HG03064 (cell line): ENCODE data around the gene CRIM1.

Experiments used
- ATAC-seq: cut with Tn5 transposase; IDR thresholded peaks from one replicate; pipeline ENCODE4 v1.9.1; 2021; ENCODE audit warnings: low read depth; ENCODE audit not compliant: unreplicated experiment

Gene CRIM1

GRCh38 chr2:36371070-36371874, 15.7 kb downstream of the CRIM1 start:
- no peak for ATAC-seq

GRCh38 chr2:36371928-36372391, 16.4 kb downstream of the CRIM1 start:
- ATAC-seq, result no peak

GRCh38 chr2:36373149-36373926, 17.8 kb downstream of the CRIM1 start:
- ATAC-seq, result no peak

GRCh38 chr2:36374585-36374984, 19.0 kb downstream of the CRIM1 start:
- ATAC-seq, result no peak

GRCh38 chr2:36376319-36376765, 20.8 kb downstream of the CRIM1 start:
- ATAC-seq, result no peak

- ATAC-seq, result no peak
These were observed 21.6 kb downstream of the CRIM1 start for GRCh38 chr2:36376992-36377738.

- no peak for ATAC-seq
These were observed 24.3 kb downstream of the CRIM1 start for GRCh38 chr2:36379710-36380448.

GRCh38 chr2:36380624-36381481, 25.3 kb downstream of the CRIM1 start:
- no peak for ATAC-seq

- no peak for ATAC-seq
These were observed 26.4 kb downstream of the CRIM1 start for GRCh38 chr2:36381993-36382392.

- ATAC-seq, result no peak
These were observed 26.9 kb downstream of the CRIM1 start for GRCh38 chr2:36382472-36382871.

GRCh38 chr2:36383726-36384125, 28.1 kb downstream of the CRIM1 start:
- ATAC-seq, result no peak

GRCh38 chr2:36384454-36384853, 28.9 kb downstream of the CRIM1 start:
- ATAC-seq, result no peak

GRCh38 chr2:36385603-36386002, 30.0 kb downstream of the CRIM1 start:
- ATAC-seq, result no peak

GRCh38 chr2:36387258-36387916, 31.8 kb downstream of the CRIM1 start:
- ATAC-seq, result no peak

- no peak for ATAC-seq
These were observed 32.9 kb downstream of the CRIM1 start for GRCh38 chr2:36388472-36388871.

- ATAC-seq, result no peak
These were observed 33.5 kb downstream of the CRIM1 start for GRCh38 chr2:36389091-36389564.

- ATAC-seq, result no peak
These were observed 34.0 kb downstream of the CRIM1 start for GRCh38 chr2:36389577-36389976.

- no peak for ATAC-seq
These were observed 37.1 kb downstream of the CRIM1 start for GRCh38 chr2:36392571-36393255.
